Gastrocnemius medialis (tissue), 4 donors: Measurements from ENCODE around the gene MED12L. TPM values are rescaled to one million over a fixed set of nuclear protein-coding genes. Genes with fewer than 3 reads are reported as not detected.

Experiments
- ATAC-seq, 2 donors: fragments of 150-250 bp; one replicate each; pipeline ENCODE4 v1.9.1; 2016
- DNase-seq, 2 donors: peaks; one replicate each; pipeline ENCODE4 v3.0.0-alpha.2; 2019
- H3K27ac ChIP-seq, 4 donors: fragments of 200-600 bp; sonication (generic); 1 replicate in 1 of 4; 2 replicates in 3 of 4; pipeline ENCODE4 v1.5.1; 2016 to 2018; ENCODE audit warnings: mild to moderate bottlenecking in 2 of 4, moderate library complexity in 1 of 4
- H3K27me3 ChIP-seq, 3 donors: fragments of 200-600 bp; sonication (generic) in 2 of 3; 1 replicate in 1 of 3; 2 replicates in 2 of 3; pipeline versions ENCODE4 v1.5.1 to v1.6.0; 2016 to 2019; ENCODE audit warnings: mild to moderate bottlenecking in 1 of 3, moderate library complexity in 1 of 3
- H3K36me3 ChIP-seq, 2 donors: fragments of 200-600 bp; sonication (generic) in 1 of 2; one replicate each; pipeline ENCODE4 v1.5.1; 2017 to 2018
- H3K4me1 ChIP-seq, 2 donors: fragments of 200-600 bp; sonication (generic) in 1 of 2; one replicate each; pipeline ENCODE4 v1.5.1; 2016 to 2017; ENCODE audit warnings: mild to moderate bottlenecking in 2 of 2
- H3K4me3 ChIP-seq, 4 donors: fragments of 200-600 bp; sonication (generic) in 3 of 4; 1 replicate in 1 of 4; 2 replicates in 3 of 4; pipeline ENCODE4 v1.5.1; 2016 to 2019; ENCODE audit warnings: mild to moderate bottlenecking in 2 of 4
- H3K9me3 ChIP-seq, 3 donors: fragments of 200-600 bp; sonication (generic) in 2 of 3; 1 replicate in 1 of 3; 2 replicates in 2 of 3; pipeline ENCODE4 v1.5.1; 2016 to 2019
- CTCF ChIP-seq, 5 experiments: fragments of 450-650 bp in 3 of 5; fragments of 200-600 bp in 2 of 5; sonication (generic) in 2 of 5; IDR thresholded peaks in 4 of 5; conservative IDR thresholded peaks in 1 of 5; 1 replicate in 4 of 5; 2 replicates in 1 of 5; pipeline ENCODE4 v1.5.1; 2016 to 2019; ENCODE audit warnings: antibody characterized with exemption in 5 of 5, mild to moderate bottlenecking in 3 of 5, moderate library complexity in 3 of 5
- POLR2A ChIP-seq, 2 donors: fragments of 450-650 bp; IDR thresholded peaks; one replicate each; pipeline ENCODE4 v1.6.1; 2017; ENCODE audit warnings: antibody characterized with exemption in 2 of 2, mild to moderate bottlenecking in 2 of 2, moderate library complexity in 2 of 2
- in situ Hi-C, 4 donors: fragments of 200-750 bp; cut with MboI; loops; one replicate each; pipeline versions ENCODE4 v1.15.0 to v1.8.0; 2017; ENCODE audit warnings: low sequenced_read_pairs in 4 of 4
- intact Hi-C: fragments of 100-400 bp; cut with DNase I; formaldehyde crosslinking; loops from one replicate; pipeline ENCODE4 v1.15.1; 2023; ENCODE audit warnings: low total_unique reads
- total RNA-seq, 4 donors: library from RNA; depleted of rRNA; stranded (reverse); fragments of >200 nt; gene quantifications; one replicate each; pipeline versions ENCODE4 v1.1.0 to v1.2.3, GENCODE V29; 2016

MED12L gene
- total RNA-seq, 4 donors from 2014 or later, result 0.05 to 1.2 (median 0.10) TPM

GRCh38 chr3:151480492-151480891, 395.0 kb downstream of the MED12L start:
- H3K4me1 ChIP-seq, result peaks cover 10 to 11% of the 10 kb centered on the region in 2 donors
- H3K9me3 ChIP-seq, result peaks cover 0 to 6% (median 0%) of the 10 kb centered on the region in 3 donors
- no peak for DNase-seq
- no peak for TF ChIP-seq CTCF (IDR thresholded peaks at IDR 0.05 in 4 of 5, conservative IDR thresholded peaks at IDR 0.05 in 1 of 5)
- TF ChIP-seq POLR2A (IDR thresholded peaks at IDR 0.05), result no peak
- no peak overlapping the region for H3K27ac ChIP-seq
- intact Hi-C loops, result no loop called here
- H3K4me3 ChIP-seq, result no peak overlapping the region
- H3K27me3 ChIP-seq, result no peaks in the 10 kb centered on the region
- ATAC-seq, result no peak
- in situ Hi-C loops, result no loop called here
- H3K36me3 ChIP-seq, result no peaks in the 10 kb centered on the region

GRCh38 chr3:151483488-151483887, 398.0 kb downstream of the MED12L start:
- intact Hi-C loops, result no loop called here
- Histone ChIP-seq H3K4me3 (no peak overlapping the region), H3K27ac (no peak overlapping the region), H3K9me3 (peaks cover 0 to 6% (median 0%) of the 10 kb centered on the region in 3 donors), H3K27me3 (no peaks in the 10 kb centered on the region), H3K36me3 (no peaks in the 10 kb centered on the region), H3K4me1 (peaks cover 0 to under 1% of the 10 kb centered on the region in 2 donors)
- no peak for ATAC-seq
- in situ Hi-C loops, result no loop called here
- TF ChIP-seq POLR2A (IDR thresholded peaks at IDR 0.05), result no peak
- no peak for TF ChIP-seq CTCF (IDR thresholded peaks at IDR 0.05 in 4 of 5, conservative IDR thresholded peaks at IDR 0.05 in 1 of 5)
- DNase-seq, result no peak

GRCh38 chr3:151483961-151484520, 398.6 kb downstream of the MED12L start:
- H3K9me3 ChIP-seq, result peaks cover 0 to 6% (median 0%) of the 10 kb centered on the region in 3 donors
- no peaks in the 10 kb centered on the region for H3K36me3 ChIP-seq
- in situ Hi-C loops, result no loop called here
- ATAC-seq (no peak), DNase-seq (no peak)
- TF ChIP-seq POLR2A (IDR thresholded peaks at IDR 0.05) (no peak), CTCF (IDR thresholded peaks at IDR 0.05 in 4 of 5, conservative IDR thresholded peaks at IDR 0.05 in 1 of 5) (no peak)
- H3K27me3 ChIP-seq, result no peaks in the 10 kb centered on the region
- no peaks in the 10 kb centered on the region for H3K4me1 ChIP-seq
- H3K27ac ChIP-seq, result no peak overlapping the region
- no peak overlapping the region for H3K4me3 ChIP-seq
- intact Hi-C loops, result no loop called here

Other genes starting within 250 kb of the MED12L start
- not detected for gene MINDY4B, start 180.2 kb upstream of the MED12L start, total RNA-seq
- not detected for gene CLRN1, start 112.9 kb upstream of the MED12L start, total RNA-seq
- gene GPR171, start 117.6 kb downstream of the MED12L start, total RNA-seq, result under 1 TPM in 1 of 4 donors, not detected in 3; 0.56 TPM
- 1 to 10 TPM; 3.3 to 5.2 (median 3.8) TPM for gene P2RY14, start 192.9 kb downstream of the MED12L start, total RNA-seq
- not detected for gene GPR87, start 231.2 kb downstream of the MED12L start, total RNA-seq
- 1 to 10 TPM in 1 of 4 donors, under 1 TPM in 3; 0.12 to 1.2 (median 0.30) TPM for gene P2RY13, start 243.9 kb downstream of the MED12L start, total RNA-seq